Measurements from ENCODE around the gene TPD52L1.

DNA sequence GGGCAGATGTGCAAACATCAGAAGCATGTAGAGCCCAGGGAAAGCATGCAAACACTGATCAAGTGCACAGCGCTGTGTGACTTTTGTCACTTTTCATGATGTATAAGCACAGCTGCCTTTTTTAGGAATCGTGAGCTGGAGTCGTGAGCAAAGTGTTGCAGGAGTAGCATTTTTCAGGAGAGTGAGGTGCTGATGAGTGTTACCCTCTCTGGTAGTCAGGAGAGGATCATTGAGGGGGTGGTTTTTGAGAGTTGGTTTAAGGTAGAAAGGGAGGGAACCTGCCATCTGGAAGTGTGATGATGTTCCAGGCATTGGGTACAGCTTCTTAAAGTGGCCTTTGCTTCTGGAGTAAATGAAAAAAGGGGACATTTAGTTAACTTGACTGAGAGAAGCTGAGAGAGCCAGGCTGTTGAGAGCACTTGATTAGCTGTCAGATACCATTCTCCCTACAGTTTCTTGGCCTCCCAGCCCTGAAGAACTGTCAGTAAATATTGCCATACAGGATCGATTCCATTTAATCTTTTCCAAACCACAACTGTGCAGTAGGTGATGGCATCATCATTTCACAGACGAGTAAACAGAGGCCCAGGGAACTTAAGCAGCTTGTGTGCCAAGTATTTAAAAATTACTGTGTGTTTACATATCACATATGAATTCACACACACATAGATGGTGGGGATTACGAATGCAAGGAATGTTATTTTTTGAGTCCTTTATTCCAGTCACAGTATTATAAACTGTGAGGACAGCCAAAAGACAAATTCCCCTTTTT, 28.9 kb downstream of the TPD52L1 start:
- TF ChIP-seq GATA3 (IDR thresholded peaks at IDR 0.05; ENCODE audit: low read depth, low read length) (no peak), GATA2 (IDR thresholded peaks at IDR 0.05; ENCODE audit: low read depth, low read length) (no peak)

Measured in SH-SY5Y (cell line).